HuH-7 (cell line): ENCODE results near the gene SPRR2A.
"Not testable (repeated sequence)": the region's sequence is repeated elsewhere in the genome, so short reads cannot be mapped to it uniquely, and the experiment has no call there.

Experiments used
- DNase-seq: peaks from one replicate; pipeline ENCODE4 v3.0.0; 2011; ENCODE audit warnings: low spot score

Gene SPRR2A

DNA sequence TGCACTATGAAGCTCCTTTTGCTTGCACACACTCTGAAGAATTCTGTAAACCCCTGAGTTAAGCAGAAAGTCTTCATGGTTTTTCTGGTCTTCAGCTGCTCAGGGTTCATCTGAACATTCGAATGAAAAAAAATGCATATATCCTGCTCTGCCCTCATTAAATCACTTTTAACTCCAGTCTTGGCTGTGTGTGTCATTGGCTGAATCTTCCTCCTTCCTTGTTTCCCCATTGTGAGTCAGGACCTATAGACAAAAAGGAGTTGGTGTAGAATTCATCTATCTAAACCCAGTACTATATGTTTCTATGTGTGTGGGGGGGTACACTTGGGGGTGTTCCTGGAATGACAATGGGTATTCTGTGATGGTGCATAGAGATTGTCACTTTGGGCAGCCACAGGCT, 32.9 kb downstream of the SPRR2A start:
- DNase-seq = no peak

DNA sequence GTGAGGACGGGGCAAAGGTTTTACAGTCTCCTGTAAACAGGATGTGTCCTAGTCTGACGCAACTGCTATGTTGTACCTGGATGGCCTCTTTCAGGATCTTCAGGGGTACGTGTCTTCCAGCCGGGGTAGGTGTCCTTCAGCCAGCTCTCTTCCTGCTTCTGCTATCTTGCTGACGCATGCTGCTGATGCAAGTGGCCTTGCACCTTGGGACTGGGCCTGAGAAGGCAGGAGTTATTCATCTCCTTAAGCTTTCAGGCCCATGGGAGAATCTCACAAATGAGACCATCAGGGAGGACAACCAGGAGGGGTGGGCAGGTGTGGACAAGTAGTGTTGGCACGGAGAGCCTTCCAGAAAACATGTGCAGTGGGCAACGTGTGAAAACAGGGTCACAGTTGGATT, 34.2 kb downstream of the SPRR2A start:
- DNase-seq = no peak

DNA sequence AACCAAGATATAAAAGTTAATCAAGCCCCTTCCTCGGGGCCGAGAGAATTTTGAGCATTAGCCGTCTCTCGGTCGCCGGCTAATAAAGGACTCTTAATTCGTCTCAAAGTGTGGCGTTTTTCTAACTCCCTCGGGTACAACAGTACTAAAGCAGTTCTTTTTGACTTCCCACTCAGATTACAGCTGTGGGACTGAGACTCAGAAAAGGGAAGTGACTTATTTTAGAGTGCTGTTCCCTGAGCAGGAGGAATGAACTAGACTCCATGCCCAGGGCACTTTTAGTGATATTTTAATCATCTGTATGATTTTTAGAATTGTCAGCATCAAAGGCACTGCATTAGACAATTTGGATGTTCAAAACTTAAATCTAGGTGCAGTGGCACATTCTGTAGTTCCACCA, 35.0 kb downstream of the SPRR2A start:
- DNase-seq = not testable (repeated sequence)

DNA sequence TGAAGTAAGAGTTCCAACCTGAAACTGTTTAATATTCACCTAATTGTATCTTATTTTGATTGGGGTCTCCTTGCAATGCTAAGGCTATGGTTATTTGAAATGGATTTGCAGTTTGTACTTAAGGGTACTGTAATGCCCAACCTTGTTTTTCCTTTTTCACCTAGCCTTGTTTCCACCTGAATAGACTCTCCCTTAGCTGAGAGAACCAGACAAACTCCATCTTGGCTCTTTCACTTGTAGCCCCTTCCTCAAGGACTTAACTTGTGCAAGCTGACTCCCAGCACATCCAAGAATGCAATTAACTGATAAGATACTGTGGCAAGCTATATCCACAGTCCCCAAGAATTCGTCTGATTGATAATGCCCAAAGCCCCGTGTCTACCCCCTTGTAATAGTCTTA, 35.5 kb downstream of the SPRR2A start:
- not testable (repeated sequence) for DNase-seq

DNA sequence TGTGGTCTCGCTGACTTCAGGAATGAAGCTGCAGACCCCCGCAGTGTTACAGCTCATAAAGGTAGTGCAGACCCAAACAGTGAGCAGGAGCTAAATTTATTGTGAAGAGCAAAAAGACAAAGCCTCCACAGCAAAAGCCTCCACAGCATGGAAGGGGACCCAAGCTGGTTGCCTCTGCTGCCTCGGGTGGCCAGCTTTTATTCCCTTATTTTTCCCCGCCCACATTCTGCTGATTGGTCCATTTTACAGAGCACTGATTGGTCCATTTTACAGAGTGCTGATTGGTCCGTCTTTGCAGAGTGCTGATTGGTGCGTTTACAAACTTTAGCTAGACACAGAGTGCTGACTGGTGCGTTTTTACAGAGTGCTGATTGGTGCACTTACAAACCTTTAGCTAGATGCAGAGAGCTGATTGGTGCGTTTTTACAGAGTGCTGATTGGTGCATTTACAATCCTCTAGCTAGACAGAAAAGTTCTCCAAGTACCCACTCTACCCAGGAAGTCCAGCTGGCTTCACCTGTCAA, 46.0 kb downstream of the SPRR2A start:
- not testable (repeated sequence) for DNase-seq
